ENCODE measurements around the gene GPC4.

Gene GPC4

GRCh38 chrX:133410550-133410949 is 4.7 kb downstream of the GPC4 start:
- DNase-seq: no peak

GRCh38 chrX:133405498-133406185 is 9.6 kb downstream of the GPC4 start:
- no peak for DNase-seq

DNA sequence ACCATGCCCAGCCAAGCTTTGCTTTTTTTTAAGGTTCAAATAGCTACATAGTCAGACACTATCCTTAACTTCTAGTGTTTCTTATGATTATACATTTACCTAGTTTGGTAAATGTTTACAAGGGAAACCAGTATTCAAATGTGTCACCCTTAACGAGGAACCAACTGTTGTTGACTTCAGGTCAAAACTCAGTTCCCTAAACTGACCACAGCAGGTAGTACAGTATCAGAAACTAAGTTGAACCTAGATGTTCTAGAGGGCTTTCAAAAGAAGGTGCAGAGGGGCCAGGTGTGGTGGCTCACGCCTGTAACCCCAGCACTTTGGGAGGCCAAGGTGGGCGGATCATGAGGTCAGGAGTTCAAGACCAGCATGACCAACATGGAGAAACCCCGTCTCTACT is 11.3 kb downstream of the GPC4 start:
- DNase-seq: no peak

DNA sequence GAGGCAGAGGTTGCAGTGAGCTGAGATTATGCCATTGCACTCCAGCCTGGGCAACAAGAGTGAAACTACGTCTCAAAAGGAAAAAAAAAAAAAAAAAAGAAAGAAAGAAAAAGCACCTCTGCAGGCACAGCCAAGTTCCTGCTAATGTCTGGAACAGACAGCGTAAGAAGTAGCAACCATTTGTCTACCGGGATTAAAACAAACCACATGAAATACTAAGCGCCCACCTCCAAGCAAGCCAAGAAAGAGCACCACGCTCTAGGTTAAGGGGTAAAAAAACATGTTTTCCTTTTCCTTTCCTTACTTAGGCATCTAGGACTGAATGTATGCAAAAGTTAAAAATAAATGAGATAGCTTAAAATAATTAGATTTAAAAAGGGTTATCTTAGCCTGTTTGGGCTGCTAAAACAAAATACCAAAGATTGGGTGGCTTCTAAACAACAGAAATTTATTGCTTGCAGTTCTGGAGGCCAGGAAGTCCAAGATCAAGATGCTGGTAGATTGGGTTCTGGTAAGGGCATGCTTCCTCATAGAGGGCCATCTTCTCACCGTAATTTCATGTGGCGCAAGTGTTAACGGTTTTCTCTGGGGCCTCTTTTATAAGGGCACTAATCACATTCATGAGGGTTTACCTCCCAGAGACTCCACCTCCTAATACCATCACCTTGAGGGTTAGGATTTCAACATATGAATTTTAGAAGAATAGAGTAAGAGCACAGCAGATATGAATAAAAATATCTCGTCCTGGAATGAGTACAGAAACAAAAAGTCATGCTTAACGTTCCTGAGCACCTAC is 12.3 kb downstream of the GPC4 start:
- no peak for DNase-seq

- DNase-seq: no peak
These were observed 13.2 kb downstream of the GPC4 start for GRCh38 chrX:133402042-133402453.

- no peak for DNase-seq
These were observed 13.8 kb downstream of the GPC4 start for GRCh38 chrX:133401536-133401935.

- DNase-seq: no peak
These were observed 15.9 kb downstream of the GPC4 start for GRCh38 chrX:133399411-133399810.

DNA sequence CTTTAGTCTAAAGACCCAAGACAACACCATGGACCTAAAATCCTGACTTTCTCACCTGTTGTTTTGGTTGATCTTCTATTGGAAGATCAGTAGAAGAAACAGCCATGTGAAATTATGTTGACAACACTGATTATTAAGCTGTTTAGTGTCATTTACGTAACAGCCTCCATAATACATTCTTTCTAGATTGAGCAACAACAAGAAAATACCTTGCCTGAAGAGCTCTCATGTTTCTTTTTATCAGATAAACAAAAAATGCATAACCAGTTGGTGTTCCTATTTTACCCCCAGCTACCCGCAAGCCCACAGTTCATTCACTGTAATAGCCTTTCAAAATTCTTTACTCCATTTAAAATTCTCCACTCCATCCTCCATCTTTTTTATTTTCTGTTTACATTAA is 20.5 kb downstream of the GPC4 start:
- no peak for DNase-seq

- no peak for DNase-seq
These were observed 22.6 kb downstream of the GPC4 start for GRCh38 chrX:133392671-133393070.

DNA sequence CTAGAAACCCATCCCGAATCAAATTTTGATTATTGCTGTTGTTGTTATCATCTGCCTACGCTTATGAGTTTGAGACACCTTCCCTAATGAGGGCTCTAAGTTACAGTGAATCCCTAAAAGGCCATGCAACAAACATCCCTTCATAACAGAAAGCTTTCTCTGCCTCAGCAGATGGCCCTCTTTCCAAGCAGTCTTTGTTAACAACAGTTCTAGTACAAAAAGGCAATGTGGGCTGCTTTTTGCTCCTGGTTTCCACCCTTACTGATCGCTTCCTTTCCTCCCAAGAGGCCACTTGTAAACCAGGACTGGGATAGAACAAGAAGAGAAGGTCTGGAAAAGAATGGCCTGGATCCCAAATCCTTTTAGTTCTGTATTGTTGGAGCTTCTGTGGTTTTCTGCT is 24.2 kb downstream of the GPC4 start:
- DNase-seq: no peak

- DNase-seq: no peak
These were observed 24.6 kb downstream of the GPC4 start for GRCh38 chrX:133390676-133391075.

- no peak for DNase-seq
These were observed 25.3 kb downstream of the GPC4 start for GRCh38 chrX:133389975-133390374.

- DNase-seq: no peak
These were observed 30.8 kb downstream of the GPC4 start for GRCh38 chrX:133384454-133384853.

DNA sequence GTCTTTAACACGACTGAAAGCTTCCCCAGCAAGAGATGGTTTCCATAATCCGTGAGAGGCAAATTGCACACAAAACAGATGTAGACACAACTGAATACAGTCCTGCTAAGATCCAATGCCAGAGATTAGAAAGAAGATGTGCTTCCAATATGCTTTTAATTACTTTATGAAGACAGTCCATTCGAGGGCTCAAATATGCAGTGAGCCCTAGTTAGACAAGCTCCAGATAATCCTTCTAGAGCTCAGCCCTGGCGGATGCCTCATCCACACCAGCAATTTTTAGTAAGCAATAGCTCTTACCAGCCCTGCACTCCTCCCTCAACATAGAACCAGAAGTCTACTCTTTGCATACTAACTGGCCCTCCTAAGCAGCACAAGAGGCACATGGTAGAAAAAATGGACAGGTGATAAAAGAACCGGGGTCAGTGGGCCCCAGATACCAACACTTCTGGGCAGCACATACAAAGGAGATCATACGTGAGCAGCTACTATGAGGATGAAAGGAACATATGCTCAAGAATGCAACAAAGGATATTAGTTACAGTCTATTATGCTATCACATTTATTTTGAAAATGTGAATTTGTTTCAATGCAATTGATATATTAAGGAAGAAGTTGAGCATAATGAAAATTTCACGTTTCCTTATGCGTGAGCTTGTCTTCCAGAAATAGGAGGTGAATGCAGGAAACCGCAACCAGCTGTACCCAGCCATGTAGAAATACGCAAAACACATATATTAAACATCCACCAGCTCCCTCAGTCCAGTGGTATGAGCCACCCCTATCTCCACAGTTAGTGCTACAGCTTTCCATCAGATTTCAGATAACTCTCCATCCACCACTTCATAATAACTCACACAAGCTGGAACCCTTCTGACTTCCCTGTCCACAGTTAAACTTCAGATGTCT is 34.3 kb downstream of the GPC4 start:
- DNase-seq: no peak

- no peak for DNase-seq
These were observed 38.9 kb downstream of the GPC4 start for GRCh38 chrX:133376422-133376821.

GRCh38 chrX:133375615-133376340 is 39.5 kb downstream of the GPC4 start:
- DNase-seq: no peak

DNA sequence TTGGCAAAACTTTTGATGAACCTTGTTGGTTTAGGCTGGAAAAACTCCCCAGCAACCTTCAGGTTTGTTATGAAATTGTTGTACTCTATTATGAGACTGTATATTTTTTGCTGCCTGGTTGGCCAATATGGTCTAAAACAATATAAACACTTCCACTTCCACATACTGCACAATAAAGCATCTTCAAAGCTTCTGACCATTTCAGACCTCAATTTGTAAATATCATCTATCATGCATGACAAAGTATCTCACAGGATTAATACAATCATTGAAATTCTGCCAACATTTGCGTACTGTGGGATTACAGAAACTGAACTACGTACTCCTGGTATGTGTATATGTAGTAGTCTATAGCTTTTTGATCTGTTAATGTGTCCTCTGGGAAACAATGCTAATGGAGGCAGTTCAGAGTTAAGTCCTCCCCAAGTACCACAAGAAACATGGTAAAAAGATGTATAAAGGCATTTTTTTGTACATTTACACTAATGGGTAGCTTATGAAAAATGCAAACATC is 40.4 kb downstream of the GPC4 start:
- DNase-seq: no peak

- DNase-seq: peak; percentile 20 to 55 (median 52)
These were observed 41.8 kb downstream of the GPC4 start for GRCh38 chrX:133373386-133374079.

DNA sequence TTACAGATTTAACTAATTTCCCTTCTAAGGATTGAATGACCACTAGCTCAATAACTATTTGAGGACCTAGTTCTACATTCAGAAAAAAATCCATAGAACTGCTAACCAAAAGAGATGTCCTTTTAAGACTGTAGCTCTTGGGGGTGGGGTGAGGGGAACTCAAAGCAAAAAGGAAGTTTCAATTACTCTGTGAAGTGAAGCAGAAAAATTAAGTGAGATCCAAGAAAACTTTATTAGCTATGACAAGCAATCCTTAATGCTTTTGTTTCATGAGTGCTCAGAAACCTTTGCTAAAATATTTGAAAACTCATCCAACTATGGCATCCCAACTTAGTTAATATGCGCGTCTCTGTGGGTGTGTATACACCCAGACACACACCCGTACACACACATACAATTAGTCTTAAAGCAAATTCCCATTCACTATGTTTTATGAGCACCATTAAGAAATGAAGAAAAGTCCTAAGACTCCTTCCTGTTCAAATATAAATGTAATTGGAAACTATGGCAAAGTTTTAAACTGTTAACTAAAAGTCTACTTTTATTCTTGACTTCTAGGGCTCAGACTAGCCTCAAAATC is 44.5 kb downstream of the GPC4 start:
- DNase-seq: no peak

DNA sequence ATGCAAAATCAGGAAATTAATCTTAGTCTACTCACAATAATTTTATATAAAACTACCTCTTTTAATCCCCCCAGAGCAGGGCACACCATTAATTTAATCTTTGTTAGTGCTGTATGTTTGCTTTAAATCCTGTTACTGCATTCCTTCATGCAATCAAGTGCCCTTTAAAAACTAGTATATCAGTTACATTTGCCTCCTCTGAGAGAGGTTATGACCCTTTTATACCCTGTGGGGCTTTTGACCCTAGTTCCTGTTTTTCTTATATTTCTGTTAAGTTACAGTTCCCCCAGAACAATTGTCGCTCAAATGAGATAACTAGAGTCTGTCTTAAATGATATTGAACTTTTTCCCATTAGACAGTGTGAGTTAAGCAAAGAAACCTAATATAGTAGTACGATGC is 46.2 kb downstream of the GPC4 start:
- DNase-seq: no peak

DNA sequence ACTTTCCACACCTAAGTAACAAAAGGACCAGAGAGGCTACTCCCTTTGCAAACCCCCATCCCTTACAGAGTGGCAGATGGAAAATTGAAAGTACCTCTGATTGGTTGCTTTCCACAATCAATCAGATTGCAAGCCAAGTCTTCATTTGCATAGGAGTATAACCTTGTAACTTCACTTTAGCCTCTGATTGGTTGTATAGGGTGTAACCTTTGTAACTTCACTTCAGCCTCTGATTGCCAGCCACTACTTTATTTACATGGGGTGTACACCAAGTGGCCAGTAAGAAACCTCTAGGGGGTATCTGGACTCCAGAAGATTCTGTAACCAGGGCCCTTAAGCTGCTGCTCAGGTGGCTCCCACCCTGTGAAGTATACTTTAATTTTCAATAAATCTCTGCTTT is 48.6 kb downstream of the GPC4 start:
- no peak for DNase-seq
